ENCODE measurements around the gene LRRC27. TPM values are rescaled to one million over a fixed set of nuclear protein-coding genes. Genes with fewer than 3 reads are reported as not detected.
A peak's percentile ranks its signal among the peaks of the same experiment; 100 is the strongest.

The LRRC27 gene
- total RNA-seq (11.7 and 13.1 TPM in 2 replicates), polyA plus RNA-seq (3.5 and 4.1 TPM in 2 replicates), polyA minus RNA-seq (ENCODE audit: low replicate concordance) (2.9 and 5.4 TPM in 2 replicates)
- 3.6 and 5.5 TPM in 2 replicates for polyA plus RNA-seq (2012)

- Histone ChIP-seq H4K20me1 (ENCODE audit: control insufficient read depth, extremely low read depth, insufficient read depth, low read length) (no peaks in the 10 kb centered on the region), H3K79me2 (ENCODE audit: control insufficient read depth, insufficient read depth, low read length) (peaks cover 42% of the 10 kb centered on the region), H3K4me2 (ENCODE audit: extremely low read depth, insufficient read depth, low read length) (peak within 1 kb of the TSS; percentile 92), H3K27ac (ENCODE audit: insufficient read depth, low read length) (peak within 1 kb of the TSS; percentile 86), H3K27me3 (ENCODE audit: control insufficient read depth, insufficient read depth, low read length) (no peaks in the 10 kb centered on the region), H3K4me1 (ENCODE audit: control insufficient read depth, extremely low read depth, insufficient read depth, low read length) (peaks cover 2% of the 10 kb centered on the region), H2AFZ (ENCODE audit: low read length) (peak within 1 kb of the TSS; percentile 96), H3K9me3 (ENCODE audit: control insufficient read depth, insufficient read depth, low read depth, low read length) (no peaks in the 10 kb centered on the region), H3K4me3 (replicated peaks in 1 of 4; ENCODE audit: control extremely low read depth in 1 of 4, insufficient read depth in 1 of 4, low read depth in 3 of 4, low read length in 4 of 4) (peak within 1 kb of the TSS; percentile 95 to 100 (median 98)), H3K9ac (ENCODE audit: insufficient read depth, low read length) (peak within 1 kb of the TSS; percentile 86), H3K36me3 (ENCODE audit: control insufficient read depth, insufficient read depth, low read length) (peaks cover 2% of the 10 kb centered on the region)
- peak; percentile 94 to 97 for DNase-seq (ENCODE audit: low read depth in 2 of 2)
- no peak for TF ChIP-seq CTCF (conservative IDR thresholded peaks at IDR 0.05 in 1 of 2, IDR thresholded peaks at IDR 0.05 in 1 of 2; ENCODE audit: low read depth in 1 of 2, low read length in 2 of 2)
Measured at GRCh38 chr10:132331601-132332432, at the start of gene LRRC27. LRRC27 (plus strand) TSS chr10:132332193; CDS start chr10:132333525, 1,332 bp downstream.

GRCh38 chr10:132282667-132283603 lies 49.1 kb upstream of the LRRC27 start:
- H3K36me3 ChIP-seq (ENCODE audit: control insufficient read depth, insufficient read depth, low read length): no peaks in the 10 kb centered on the region
- no peaks in the 10 kb centered on the region for H3K79me2 ChIP-seq (ENCODE audit: control insufficient read depth, insufficient read depth, low read length)
- H3K27me3 ChIP-seq (ENCODE audit: control insufficient read depth, insufficient read depth, low read length): peaks cover 8% of the 10 kb centered on the region
- H4K20me1 ChIP-seq (ENCODE audit: control insufficient read depth, extremely low read depth, insufficient read depth, low read length): no peaks in the 10 kb centered on the region
- no peak overlapping the region for H3K9ac ChIP-seq (ENCODE audit: insufficient read depth, low read length)
- H3K4me2 ChIP-seq (ENCODE audit: extremely low read depth, insufficient read depth, low read length): no peak overlapping the region
- no peaks in the 10 kb centered on the region for H3K4me1 ChIP-seq (ENCODE audit: control insufficient read depth, extremely low read depth, insufficient read depth, low read length)
- peak in 1 of 2 donors; percentile 7 for DNase-seq (ENCODE audit: low read depth in 2 of 2)
- no peak overlapping the region for H2AFZ ChIP-seq (ENCODE audit: low read length)
- TF ChIP-seq EZH2 (IDR thresholded peaks at IDR 0.05; ENCODE audit: low read length, missing control alignments): no peak
- TF ChIP-seq CTCF (conservative IDR thresholded peaks at IDR 0.05 in 1 of 2, IDR thresholded peaks at IDR 0.05 in 1 of 2; ENCODE audit: low read depth in 1 of 2, low read length in 2 of 2): no peak
- H3K27ac ChIP-seq (ENCODE audit: insufficient read depth, low read length): no peak overlapping the region
- H3K9me3 ChIP-seq (ENCODE audit: control insufficient read depth, insufficient read depth, low read depth, low read length): no peaks in the 10 kb centered on the region
- no peak overlapping the region for H3K4me3 ChIP-seq (replicated peaks in 1 of 4; ENCODE audit: control extremely low read depth in 1 of 4, insufficient read depth in 1 of 4, low read depth in 3 of 4, low read length in 4 of 4)
